PC-9 (cell line): Measurements from ENCODE around the gene CDIPT. TPM values are rescaled to one million over a fixed set of nuclear protein-coding genes. Genes with fewer than 3 reads are reported as not detected.
A peak's percentile ranks its signal among the peaks of the same experiment; 100 is the strongest.

ENCODE experiments used
- BruUV-seq: library from RNA; stranded (reverse); fragments of 400-500 nt; replicated peaks from 2 replicates; lab custom pipeline; 2021; lab: Mats Ljungman, UMichigan
- CTCF ChIA-PET: fragments of 300-600 bp; sonication (Branson Sonifier 250); formaldehyde crosslinking; loops from one replicate; lab custom pipeline; 2022; ENCODE audit warnings: antibody characterized with exemption; lab: Charles Lee
- POLR2A ChIA-PET: fragments of 300-600 bp; sonication (Branson Sonifier 250); formaldehyde crosslinking; loops from one replicate; lab custom pipeline; 2022; ENCODE audit warnings: antibody characterized with exemption; ENCODE audit not compliant: unreplicated experiment; lab: Charles Lee
- DNase-seq, 2 experiments: peaks; one replicate each; pipeline versions ENCODE4 v3.0.0 to v3.0.0-alpha.2; 2015 to 2022; ENCODE audit warnings: mixed read lengths in 1 of 2
- H2AFZ ChIP-seq: fragments of 200-600 bp; sonication (generic); 2 replicates; pipeline ENCODE4 v1.8.1; 2017; ENCODE audit warnings: antibody characterized with exemption
- H3F3A ChIP-seq: fragments of 200-600 bp; sonication (generic); 2 replicates; pipeline ENCODE4 v1.8.1; 2017; ENCODE audit warnings: antibody characterized with exemption, mild to moderate bottlenecking, low read depth; ENCODE audit not compliant: insufficient read depth
- H3K27ac ChIP-seq: fragments of 200-600 bp; sonication (generic); 2 replicates; pipeline ENCODE4 v1.6.1; 2016; ENCODE audit warnings: mixed run types
- H3K27me3 ChIP-seq: fragments of 200-600 bp; sonication (generic); 2 replicates; pipeline ENCODE4 v1.6.1; 2016; ENCODE audit warnings: low read depth, mixed run types; ENCODE audit not compliant: insufficient read depth
- H3K36me3 ChIP-seq: fragments of 200-600 bp; sonication (generic); 2 replicates; pipeline ENCODE4 v1.6.1; 2016; ENCODE audit warnings: low read depth, mixed run types
- H3K4me1 ChIP-seq: fragments of 200-600 bp; sonication (generic); replicated peaks from 2 replicates; pipeline ENCODE4 v1.6.1; 2016; ENCODE audit warnings: mixed run types; ENCODE audit not compliant: insufficient read depth
- H3K4me2 ChIP-seq: fragments of 200-600 bp; sonication (generic); 2 replicates; pipeline ENCODE4 v1.6.1; 2017; ENCODE audit warnings: mixed run types
- H3K4me3 ChIP-seq: fragments of 200-600 bp; sonication (generic); 2 replicates; pipeline ENCODE4 v1.6.1; 2016; ENCODE audit warnings: mixed run types
- H3K79me2 ChIP-seq: fragments of 200-600 bp; sonication (generic); 2 replicates; pipeline ENCODE4 v1.6.1; 2017; ENCODE audit warnings: low read depth, mixed run types
- H3K9me2 ChIP-seq: fragments of 200-600 bp; sonication (generic); 2 replicates; pipeline ENCODE4 v1.8.1; 2017; ENCODE audit warnings: mild to moderate bottlenecking; ENCODE audit not compliant: insufficient read depth
- H3K9me3 ChIP-seq: fragments of 200-600 bp; sonication (generic); 2 replicates; pipeline ENCODE4 v1.8.1; 2016; ENCODE audit warnings: low read depth; ENCODE audit not compliant: insufficient read depth
- H4K20me1 ChIP-seq: fragments of 200-600 bp; sonication (generic); 2 replicates; pipeline ENCODE4 v1.8.1; 2017; ENCODE audit not compliant: insufficient read depth
- CTCF ChIP-seq: fragments of 200-600 bp; sonication (generic); conservative IDR thresholded peaks from 2 replicates; pipeline ENCODE4 v1.6.1; 2017; ENCODE audit warnings: mixed run types, antibody characterized with exemption, mild to moderate bottlenecking, moderate library complexity
- EZH2 ChIP-seq: fragments of 200-600 bp; sonication (generic); IDR thresholded peaks from 2 replicates; pipeline ENCODE4 v1.8.0; 2017; ENCODE audit warnings: antibody characterized with exemption, low read depth
- intact Hi-C: fragments of 100-400 bp; cut with micrococcal nuclease; formaldehyde crosslinking; loops from one replicate; pipeline ENCODE4 v1.10.0; 2022; ENCODE audit not compliant: unreplicated experiment
- total RNA-seq: library from RNA; stranded (reverse); gene quantifications from 2 replicates; pipeline ENCODE4 v1.2.3, GENCODE V29; 2021

CDIPT gene
- total RNA-seq, 1 experiment from 2014 or later: 90.6 TPM

- Histone ChIP-seq H3K4me1 (peaks cover 53% of the 10 kb centered on the region), H4K20me1 (no peaks in the 10 kb centered on the region), H3K27me3 (no peaks in the 10 kb centered on the region), H3K36me3 (no peaks in the 10 kb centered on the region), H3F3A (peaks cover 53% of the 10 kb centered on the region; the same call in 1 of the 2 replicates), H3K4me3 (no peak overlapping the region; the same call in 1 of the 2 replicates), H3K4me2 (peak overlapping the region; percentile 65), H3K79me2 (peaks cover 46% of the 10 kb centered on the region), H2AFZ (no peak overlapping the region), H3K9me3 (no peaks in the 10 kb centered on the region), H3K9me2 (no peaks in the 10 kb centered on the region), H3K27ac (peak overlapping the region; percentile 59)
- CTCF ChIA-PET: interaction anchor here (0.7 to 1.7 kb wide), 2 partner anchors 10 to 23 kb away, joined by 3 to 8 read pairs; partner anchors contain the start of gene PAGR1
- intact Hi-C loops: no loop called here
- POLR2A ChIA-PET: interaction anchor here (0.5 to 0.6 kb wide), 6 partner anchors 10 to 594 kb away, joined by 3 to 8 read pairs (median 4); partner anchors contain the start of gene PAGR1
- TF ChIP-seq EZH2 (no peak), CTCF (no peak)
- peak; percentile 66 to 74 for DNase-seq
- BruUV-seq: no TSS peak
Observed at GRCh38 chr16:29825145-29826044, 37.6 kb downstream of the CDIPT start.

- no peak for TF ChIP-seq CTCF
- TF ChIP-seq EZH2: no peak
- H4K20me1 ChIP-seq: no peaks in the 10 kb centered on the region
- intact Hi-C loops: loop anchor here (5.0 kb wide), 1 partner anchor 73 kb away; the partner anchor contains the start of gene SEZ6L2
- H3K36me3 ChIP-seq: no peaks in the 10 kb centered on the region
- peak overlapping the region; percentile 16; the same call in 1 of the 2 replicates for H3K4me3 ChIP-seq
- peak overlapping the region; percentile 59 for H3K27ac ChIP-seq
- POLR2A ChIA-PET: interaction anchor here (0.6 to 0.7 kb wide), 6 partner anchors 9 to 149 kb away, joined by 3 to 16 read pairs (median 4); partner anchors contain the start of genes PAGR1 and TAOK2
- peaks cover 58% of the 10 kb centered on the region for H3K4me1 ChIP-seq
- peak in 1 of 2 experiments; percentile 76 for DNase-seq
- H2AFZ ChIP-seq: no peak overlapping the region
- peaks cover 59% of the 10 kb centered on the region; the same call in 1 of the 2 replicates for H3F3A ChIP-seq
- H3K27me3 ChIP-seq: no peaks in the 10 kb centered on the region
- no peaks in the 10 kb centered on the region for H3K9me2 ChIP-seq
- CTCF ChIA-PET: interaction anchor here (0.6 to 0.7 kb wide), 3 partner anchors 9 to 806 kb away, joined by 3 to 9 read pairs (median 4); partner anchors contain the start of genes KIF22 and PAGR1
- no TSS peak for BruUV-seq
- peak overlapping the region; percentile 65 for H3K4me2 ChIP-seq
- no peaks in the 10 kb centered on the region for H3K9me3 ChIP-seq
- H3K79me2 ChIP-seq: peaks cover 47% of the 10 kb centered on the region
Observed at GRCh38 chr16:29824589-29825144, 38.4 kb downstream of the CDIPT start.

- Histone ChIP-seq H3K9me3 (no peaks in the 10 kb centered on the region), H3F3A (peaks cover 71% of the 10 kb centered on the region; the same call in 1 of the 2 replicates), H3K4me2 (peak overlapping the region; percentile 88), H3K9me2 (no peaks in the 10 kb centered on the region), H3K4me1 (peaks cover 75% of the 10 kb centered on the region), H3K36me3 (no peaks in the 10 kb centered on the region), H4K20me1 (no peaks in the 10 kb centered on the region), H2AFZ (no peak overlapping the region), H3K4me3 (peak overlapping the region; percentile 71; the same call in 1 of the 2 replicates), H3K27ac (peak overlapping the region; percentile 77), H3K27me3 (no peaks in the 10 kb centered on the region), H3K79me2 (peaks cover 68% of the 10 kb centered on the region)
- POLR2A ChIA-PET: interaction anchor here (0.5 to 0.8 kb wide), 4 partner anchors 36 to 750 kb away, joined by 4 to 32 read pairs (median 6); no protein-coding TSS in a partner anchor
- peak; percentile 70 to 84 for DNase-seq
- CTCF ChIA-PET: interaction anchor here (0.9 kb wide), 1 partner anchor 21 kb away, joined by 3 read pairs; no protein-coding TSS in a partner anchor
- intact Hi-C loops: loop anchor here (1.0 to 5.0 kb wide), 4 partner anchors 27 to 200 kb away; partner anchors contain the start of genes CDIPT and SEZ6L2
- TSS peak; percentile 14 for BruUV-seq
- no peak for TF ChIP-seq CTCF
- TF ChIP-seq EZH2: no peak
Observed at GRCh38 chr16:29821643-29822115, 41.3 kb downstream of the CDIPT start.
